MM.1S (cell line): Measurements from ENCODE around the gene ARMC12.

Source experiments
- DNase-seq: peaks from one replicate; pipeline ENCODE4 v3.0.0-alpha.2; 2015
- H2AFZ ChIP-seq: fragments of 300-600 bp; sonication (generic); 2 replicates; pipeline ENCODE4 v1.6.0; 2016; ENCODE audit warnings: antibody characterized with exemption, low read length
- H3F3A ChIP-seq: fragments of 300-600 bp; sonication (generic); 2 replicates; pipeline ENCODE4 v1.6.1; 2016; ENCODE audit warnings: mild to moderate bottlenecking, antibody characterized with exemption, low read length, moderate library complexity, mixed read lengths; ENCODE audit not compliant: insufficient read depth
- H3K27ac ChIP-seq: fragments of 300-600 bp; sonication (generic); 2 replicates; pipeline ENCODE4 v1.5.1; 2016; ENCODE audit warnings: mild to moderate bottlenecking, low read length
- H3K27me3 ChIP-seq: fragments of 300-600 bp; sonication (generic); replicated peaks from 2 replicates; pipeline ENCODE4 v1.6.0; 2016; ENCODE audit warnings: low read length; ENCODE audit not compliant: insufficient read depth
- H3K36me3 ChIP-seq: fragments of 300-600 bp; sonication (generic); replicated peaks from 2 replicates; pipeline ENCODE4 v1.6.1; 2016; ENCODE audit warnings: mild to moderate bottlenecking, low read length, mixed read lengths; ENCODE audit not compliant: insufficient read depth
- H3K4me1 ChIP-seq: fragments of 300-600 bp; sonication (generic); 2 replicates; pipeline ENCODE4 v1.6.1; 2016; ENCODE audit warnings: low read length, mixed read lengths
- H3K4me2 ChIP-seq: fragments of 300-600 bp; sonication (generic); 2 replicates; pipeline ENCODE4 v1.6.0; 2016; ENCODE audit warnings: low read depth, low read length
- H3K4me3 ChIP-seq: fragments of 300-600 bp; sonication (generic); 2 replicates; pipeline ENCODE4 v1.5.1; 2016; ENCODE audit warnings: low read length, mixed read lengths
- H3K79me2 ChIP-seq: fragments of 300-600 bp; sonication (generic); 2 replicates; pipeline ENCODE4 v1.6.1; 2016; ENCODE audit warnings: mixed run types, low read length, mixed read lengths
- H3K9ac ChIP-seq: fragments of 300-600 bp; sonication (generic); 2 replicates; pipeline ENCODE4 v1.6.1; 2016; ENCODE audit warnings: low read length, mixed read lengths
- H3K9me2 ChIP-seq: fragments of 300-600 bp; sonication (generic); replicated peaks from 2 replicates; pipeline ENCODE4 v1.6.1; 2016; ENCODE audit warnings: mild to moderate bottlenecking, low read length, mixed read lengths; ENCODE audit not compliant: insufficient read depth
- H3K9me3 ChIP-seq: fragments of 300-600 bp; sonication (generic); replicated peaks from 2 replicates; pipeline ENCODE4 v1.6.1; 2016; ENCODE audit warnings: mild to moderate bottlenecking, low read length, mixed read lengths; ENCODE audit not compliant: insufficient read depth
- H4K20me1 ChIP-seq: fragments of 300-600 bp; sonication (generic); 2 replicates; pipeline ENCODE4 v1.6.1; 2016; ENCODE audit warnings: mild to moderate bottlenecking, low read length, moderate library complexity, mixed read lengths; ENCODE audit not compliant: insufficient read depth
- CTCF ChIP-seq: fragments of 300-600 bp; sonication (generic); IDR thresholded peaks from 2 replicates; pipeline ENCODE4 v1.5.1; 2016; ENCODE audit warnings: antibody characterized with exemption, low read length, mixed read lengths
- EZH2 ChIP-seq: fragments of 300-600 bp; sonication (generic); optimal IDR thresholded peaks from 2 replicates; pipeline ENCODE3; 2017; ENCODE audit warnings: low read depth, mild to moderate bottlenecking, antibody characterized with exemption, low read length, mixed read lengths
- EZH2phosphoT487 ChIP-seq: fragments of 300-600 bp; sonication (generic); IDR thresholded peaks from 2 replicates; pipeline ENCODE4 v1.6.1; 2018; ENCODE audit warnings: antibody characterized with exemption, low read length

Gene ARMC12

GRCh38 chr6:35719404-35719829 lies 17.4 kb upstream of the ARMC12 start:
- Histone ChIP-seq H3F3A (no peaks in the 10 kb centered on the region), H2AFZ (no peak overlapping the region), H3K9me2 (no peaks in the 10 kb centered on the region), H3K4me1 (peaks cover 17% of the 10 kb centered on the region), H3K9ac (no peak overlapping the region), H3K79me2 (no peaks in the 10 kb centered on the region), H3K27me3 (no peaks in the 10 kb centered on the region), H3K27ac (no peak overlapping the region), H3K4me3 (no peak overlapping the region), H3K4me2 (no peak overlapping the region), H4K20me1 (no peaks in the 10 kb centered on the region), H3K9me3 (no peaks in the 10 kb centered on the region), H3K36me3 (no peaks in the 10 kb centered on the region)
- DNase-seq = no peak
- TF ChIP-seq EZH2 = no peak
- TF ChIP-seq EZH2phosphoT487 = no peak
- no peak for TF ChIP-seq CTCF

- Histone ChIP-seq H4K20me1 (no peaks in the 10 kb centered on the region), H3K9me2 (no peaks in the 10 kb centered on the region), H3K9ac (no peak overlapping the region), H3K27ac (no peak overlapping the region), H3K27me3 (no peaks in the 10 kb centered on the region), H3K4me1 (peaks cover 17% of the 10 kb centered on the region), H3K36me3 (no peaks in the 10 kb centered on the region), H3K9me3 (no peaks in the 10 kb centered on the region), H3K79me2 (no peaks in the 10 kb centered on the region), H2AFZ (no peak overlapping the region), H3F3A (no peaks in the 10 kb centered on the region), H3K4me3 (no peak overlapping the region), H3K4me2 (no peak overlapping the region)
- TF ChIP-seq EZH2 = no peak
- no peak for TF ChIP-seq CTCF
- no peak for TF ChIP-seq EZH2phosphoT487
- DNase-seq = no peak
Observed at GRCh38 chr6:35719830-35720733, 16.8 kb upstream of the ARMC12 start.

GRCh38 chr6:35722121-35722761 lies 14.6 kb upstream of the ARMC12 start:
- Histone ChIP-seq H3K4me3 (no peak overlapping the region), H3K27me3 (no peaks in the 10 kb centered on the region), H3K79me2 (no peaks in the 10 kb centered on the region), H4K20me1 (no peaks in the 10 kb centered on the region), H3F3A (no peaks in the 10 kb centered on the region), H3K4me2 (no peak overlapping the region), H3K36me3 (no peaks in the 10 kb centered on the region), H3K4me1 (peaks cover 22% of the 10 kb centered on the region), H3K9me3 (no peaks in the 10 kb centered on the region), H3K9me2 (no peaks in the 10 kb centered on the region), H3K27ac (no peak overlapping the region), H3K9ac (no peak overlapping the region), H2AFZ (no peak overlapping the region)
- TF ChIP-seq EZH2 (no peak), EZH2phosphoT487 (no peak), CTCF (no peak)
- no peak for DNase-seq
